HG03095 (cell line): ENCODE data around the gene PDCD6IP.
"Not testable (repeated sequence)": the region's sequence is repeated elsewhere in the genome, so short reads cannot be mapped to it uniquely, and the experiment has no call there.

Experiments used
- ATAC-seq: cut with Tn5 transposase; IDR thresholded peaks from one replicate; pipeline ENCODE4 v1.9.1; 2021; ENCODE audit warnings: moderate library complexity; ENCODE audit not compliant: unreplicated experiment

The PDCD6IP gene

GRCh38 chr3:33791477-33792166, 6.8 kb upstream of the PDCD6IP start:
- ATAC-seq = no peak

- no peak for ATAC-seq
Measured at GRCh38 chr3:33792167-33792892, 6.1 kb upstream of the PDCD6IP start.

GRCh38 chr3:33795131-33795530, 3.3 kb upstream of the PDCD6IP start:
- no peak for ATAC-seq

- ATAC-seq = no peak
Measured at GRCh38 chr3:33795856-33796536, 2.4 kb upstream of the PDCD6IP start.

DNA sequence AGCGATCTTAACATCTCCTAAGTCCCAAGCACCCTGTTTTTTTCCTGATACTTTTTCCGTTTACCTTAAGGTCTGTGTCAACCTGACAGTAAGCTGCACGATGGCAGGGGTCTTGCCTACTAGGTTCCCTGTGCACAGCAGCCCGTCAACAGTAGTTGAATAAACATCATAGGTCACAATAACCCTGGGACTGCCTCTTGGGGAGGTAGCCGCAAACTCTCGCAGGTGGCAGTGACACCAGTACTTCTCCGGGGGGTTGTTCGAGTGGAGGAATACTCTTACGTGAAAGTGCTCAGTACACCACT, 365 bp upstream of the PDCD6IP start:
- peak; percentile 36 for ATAC-seq

DNA sequence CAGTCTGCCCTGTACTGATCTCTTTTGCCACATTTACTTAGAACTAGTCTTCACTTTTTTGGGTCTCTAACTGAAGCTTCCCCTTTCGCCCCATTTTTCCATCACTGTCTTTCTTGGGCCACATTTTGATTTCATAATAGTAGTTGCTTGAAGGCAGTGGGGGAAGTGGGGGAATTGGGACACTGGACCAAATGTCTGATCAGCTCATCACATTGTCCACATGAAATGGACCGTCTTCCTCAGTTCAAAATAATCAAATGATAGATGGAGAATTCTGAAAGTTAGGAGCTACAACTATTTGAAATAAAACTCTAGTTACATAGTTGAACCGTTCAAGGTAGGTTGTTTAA, 747 bp downstream of the PDCD6IP start:
- no peak for ATAC-seq

GRCh38 chr3:33803252-33803651, 4.8 kb downstream of the PDCD6IP start:
- ATAC-seq = no peak

DNA sequence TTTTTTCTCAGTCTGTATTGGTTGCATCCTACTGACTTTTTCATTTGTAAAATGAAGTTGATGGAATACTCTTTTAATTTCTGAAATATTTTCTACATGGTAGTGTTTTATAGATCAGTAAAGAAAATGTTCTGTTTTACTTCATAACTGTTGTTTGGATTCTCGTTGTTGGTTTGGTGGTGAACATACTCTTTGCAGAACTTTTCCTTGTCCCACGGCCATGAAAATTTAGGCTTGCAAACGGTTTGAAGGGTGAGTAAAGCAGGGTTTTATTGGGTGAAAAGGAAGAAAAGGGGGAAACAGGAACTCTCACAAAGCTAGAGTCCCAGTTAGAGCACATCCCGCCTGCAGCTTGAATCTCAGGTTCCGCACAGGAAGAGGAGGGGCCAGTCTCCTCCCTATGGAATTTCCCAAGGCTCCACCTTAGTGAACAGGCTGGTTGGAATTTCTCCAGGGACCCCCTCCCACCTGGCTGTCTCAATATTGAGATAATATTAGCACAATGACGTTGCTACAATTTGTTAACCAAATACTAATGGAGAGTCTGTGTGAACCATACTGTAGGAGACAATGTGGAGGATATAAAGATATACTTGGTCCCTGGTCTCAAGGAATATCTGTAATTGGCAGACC, 5.6 kb downstream of the PDCD6IP start:
- no peak for ATAC-seq

- ATAC-seq = no peak
Measured at GRCh38 chr3:33807191-33807590, 8.8 kb downstream of the PDCD6IP start.

DNA sequence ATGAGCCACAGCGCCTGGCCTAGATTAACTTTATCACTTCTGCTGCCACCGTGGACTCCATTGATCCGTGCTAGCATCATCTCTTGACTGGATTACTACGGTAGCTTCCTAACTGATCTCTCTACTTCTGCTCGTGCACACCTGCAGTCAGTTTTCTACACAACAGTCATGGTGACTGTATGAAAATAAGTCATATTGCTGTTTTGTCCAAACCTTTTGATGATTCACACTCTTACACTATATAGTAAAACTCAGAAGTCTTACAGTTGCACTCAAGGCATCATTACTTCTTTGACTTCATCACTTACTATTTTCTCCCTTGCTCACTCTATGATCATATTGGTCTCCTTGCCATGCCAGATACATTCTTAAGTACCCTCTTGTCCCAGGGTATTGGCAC, 10.1 kb downstream of the PDCD6IP start:
- ATAC-seq = no peak

- ATAC-seq = no peak
Measured at GRCh38 chr3:33810545-33810944, 12.1 kb downstream of the PDCD6IP start.

DNA sequence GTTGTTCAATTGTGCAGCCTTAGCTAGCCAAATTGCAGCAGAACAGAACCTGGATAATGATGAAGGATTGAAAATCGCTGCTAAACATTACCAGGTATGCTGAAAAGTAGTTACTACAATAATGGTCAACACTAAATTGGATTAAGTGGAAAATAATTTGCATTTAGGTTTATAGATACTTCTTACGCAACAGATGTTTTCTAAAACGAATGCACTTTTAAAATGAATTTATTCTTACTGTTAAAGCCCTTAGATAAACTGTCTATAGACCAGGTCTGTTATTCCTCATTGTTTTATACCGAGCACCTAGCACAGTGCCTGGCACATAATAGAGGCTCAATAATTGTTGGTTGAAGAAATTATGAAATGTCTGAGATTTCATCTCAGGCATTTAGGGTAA, 23.6 kb downstream of the PDCD6IP start:
- ATAC-seq = no peak

- ATAC-seq = no peak
Measured at GRCh38 chr3:33823821-33824220, 25.4 kb downstream of the PDCD6IP start.

DNA sequence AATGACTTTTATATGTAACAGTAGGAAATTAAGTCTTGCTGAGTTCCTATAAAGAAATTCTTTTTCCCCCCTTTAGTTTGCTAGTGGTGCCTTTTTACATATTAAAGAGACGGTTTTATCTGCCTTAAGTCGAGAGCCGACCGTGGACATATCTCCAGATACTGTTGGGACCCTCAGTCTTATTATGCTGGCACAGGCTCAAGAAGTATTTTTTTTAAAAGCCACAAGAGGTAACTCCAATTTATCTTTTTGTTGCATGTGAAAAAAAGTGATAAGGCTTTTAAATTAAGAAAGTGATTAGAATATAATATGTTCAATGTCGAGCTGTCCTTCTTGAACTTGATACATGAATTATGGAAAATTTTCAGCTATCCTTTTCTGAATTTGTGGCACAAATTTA, 26.7 kb downstream of the PDCD6IP start:
- no peak for ATAC-seq

GRCh38 chr3:33826206-33826605, 27.8 kb downstream of the PDCD6IP start:
- no peak for ATAC-seq

DNA sequence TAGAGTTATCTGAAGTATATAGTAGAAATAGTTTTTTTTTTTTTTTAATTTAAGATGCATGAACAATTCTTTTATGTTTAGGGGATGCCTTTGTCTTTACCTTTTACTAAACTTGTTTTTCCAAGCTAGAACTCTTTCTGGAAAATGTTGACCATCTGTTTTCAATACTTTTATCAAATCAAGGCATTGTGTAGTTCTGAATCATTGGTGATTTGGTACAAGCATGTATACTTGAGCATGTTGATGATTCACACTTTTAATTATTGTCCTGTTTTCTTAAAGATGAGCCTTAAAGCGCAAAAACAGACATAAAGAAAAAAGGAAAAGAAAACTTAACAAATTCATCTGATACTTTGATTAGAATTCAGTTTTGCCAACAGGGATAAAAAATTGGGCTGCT, 28.3 kb downstream of the PDCD6IP start:
- no peak for ATAC-seq

GRCh38 chr3:33829720-33830119, 31.3 kb downstream of the PDCD6IP start:
- no peak for ATAC-seq

DNA sequence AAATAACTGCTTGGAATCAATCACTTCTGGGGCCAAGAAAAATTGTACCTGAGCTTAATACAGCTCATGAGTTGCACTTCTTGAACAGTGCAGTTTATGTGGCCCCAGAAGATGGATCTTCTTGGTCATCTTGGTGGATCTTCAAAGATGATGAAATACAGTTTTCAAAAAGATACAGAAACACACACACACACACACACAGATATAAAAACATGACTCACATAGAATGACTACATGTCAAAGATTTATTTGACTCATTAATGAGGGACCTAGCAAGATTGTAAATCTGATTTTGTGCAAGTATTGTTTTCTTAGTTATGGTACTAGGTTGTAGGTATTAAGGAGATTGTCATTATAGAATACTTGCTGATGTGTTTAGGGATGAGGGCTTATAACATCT, 32.6 kb downstream of the PDCD6IP start:
- no peak for ATAC-seq

DNA sequence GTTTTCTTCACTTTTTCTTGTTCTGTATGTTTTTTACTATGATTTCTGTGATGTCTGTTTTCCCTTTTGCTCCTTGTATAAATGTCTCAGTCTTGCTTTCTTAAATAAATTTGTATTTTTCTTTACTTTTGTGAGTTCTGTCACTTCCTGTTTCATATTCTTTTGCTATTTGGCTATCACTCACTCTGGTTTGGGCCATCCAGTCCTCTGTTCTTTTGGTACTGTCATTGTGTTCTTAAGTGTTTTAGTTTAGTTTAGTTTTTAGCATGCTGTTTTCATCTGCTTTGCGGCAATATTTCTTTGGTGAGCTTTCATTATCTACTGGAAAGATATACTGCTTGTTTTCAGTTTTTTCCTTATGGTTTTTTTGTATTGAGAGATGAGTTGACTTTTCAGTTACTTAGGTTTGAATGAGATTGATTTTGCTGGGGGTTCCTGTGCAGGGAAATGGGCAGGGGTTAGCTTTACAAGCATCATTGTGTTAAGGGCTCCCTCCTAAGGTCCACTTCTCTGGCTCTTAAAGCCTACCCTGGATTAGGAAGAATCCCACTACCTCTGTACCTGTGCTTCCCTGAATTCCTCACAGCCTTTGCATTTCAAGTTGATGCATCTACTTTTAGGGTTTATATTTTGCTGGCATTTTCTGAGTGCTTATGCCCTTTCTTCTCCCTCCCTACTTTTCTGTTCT, 35.1 kb downstream of the PDCD6IP start:
- no peak for ATAC-seq

GRCh38 chr3:33834096-33834453, 35.6 kb downstream of the PDCD6IP start:
- ATAC-seq = no peak

DNA sequence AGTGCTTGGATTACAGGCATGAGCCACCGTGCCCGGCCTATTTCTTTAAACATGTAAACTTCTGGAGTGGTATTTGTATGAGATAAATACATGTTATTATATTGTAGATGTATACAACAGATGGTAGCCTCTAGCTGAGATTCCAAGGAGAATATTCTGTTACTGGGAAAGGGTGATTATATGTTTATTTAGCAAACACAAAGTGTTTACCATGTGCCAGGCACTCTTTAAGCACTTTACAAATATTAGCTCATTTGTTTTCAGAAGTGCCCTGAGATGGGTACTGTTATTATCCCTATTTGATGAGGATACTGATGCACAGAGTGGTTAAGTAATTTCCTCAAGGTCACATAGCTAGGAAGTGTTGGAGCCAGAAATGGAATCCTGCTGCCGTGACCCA, 38.8 kb downstream of the PDCD6IP start:
- not testable (repeated sequence) for ATAC-seq
